ENCODE measurements around the gene FFAR4.

FFAR4 gene

GRCh38 chr10:93553482-93554315 is 12.8 kb upstream of the FFAR4 start:
- H3K27ac ChIP-seq (replicated peaks), result no peak overlapping the region
- no peak overlapping the region for H3K4me3 ChIP-seq (replicated peaks; ENCODE audit: insufficient read depth, low read length)
- H3K27me3 ChIP-seq (ENCODE audit: insufficient read depth, poor library complexity, severe bottlenecking), result no peaks in the 10 kb centered on the region
- DNase-seq (ENCODE audit: low read depth in 1 of 2, low spot score in 1 of 2), result no peak
- TF ChIP-seq SPI1 (IDR thresholded peaks at IDR 0.05; ENCODE audit: borderline replicate concordance, low read depth) (no peak), POLR2AphosphoS5 (IDR thresholded peaks at IDR 0.05; ENCODE audit: low read depth) (no peak), REST (IDR thresholded peaks at IDR 0.05; ENCODE audit: insufficient replicate concordance, low read depth) (no peak), CTCF (IDR thresholded peaks at IDR 0.05; ENCODE audit: insufficient read depth, low read length) (no peak), GABPA (IDR thresholded peaks at IDR 0.05; ENCODE audit: low read depth) (no peak)

- TF ChIP-seq CTCF (IDR thresholded peaks at IDR 0.05; ENCODE audit: insufficient read depth, low read length) (no peak), REST (IDR thresholded peaks at IDR 0.05; ENCODE audit: insufficient replicate concordance, low read depth) (no peak), POLR2AphosphoS5 (IDR thresholded peaks at IDR 0.05; ENCODE audit: low read depth) (no peak), GABPA (IDR thresholded peaks at IDR 0.05; ENCODE audit: low read depth) (no peak), SPI1 (IDR thresholded peaks at IDR 0.05; ENCODE audit: borderline replicate concordance, low read depth) (no peak)
- Histone ChIP-seq H3K27ac (replicated peaks) (no peak overlapping the region), H3K27me3 (ENCODE audit: insufficient read depth, poor library complexity, severe bottlenecking) (no peaks in the 10 kb centered on the region), H3K4me3 (replicated peaks; ENCODE audit: insufficient read depth, low read length) (no peak overlapping the region)
- no peak for DNase-seq (ENCODE audit: low read depth in 1 of 2, low spot score in 1 of 2)
These were observed 12.2 kb upstream of the FFAR4 start for GRCh38 chr10:93554316-93554663.

GRCh38 chr10:93554760-93555432 is 11.6 kb upstream of the FFAR4 start:
- DNase-seq (ENCODE audit: low read depth in 1 of 2, low spot score in 1 of 2), result peak; percentile 55 to 88

More at GRCh38 chr10:93554760-93555432, 11.6 kb upstream of the FFAR4 start:
- H3K4me3 ChIP-seq (replicated peaks; ENCODE audit: insufficient read depth, low read length), result no peak overlapping the region
- TF ChIP-seq POLR2AphosphoS5 (IDR thresholded peaks at IDR 0.05; ENCODE audit: low read depth) (no peak), CTCF (IDR thresholded peaks at IDR 0.05; ENCODE audit: insufficient read depth, low read length) (peak; percentile 69)
- no peaks in the 10 kb centered on the region for H3K27me3 ChIP-seq (ENCODE audit: insufficient read depth, poor library complexity, severe bottlenecking)
- no peak overlapping the region for H3K27ac ChIP-seq (replicated peaks)
